NOMO-1 treated with dmso at 0.1 percent for 144 hours (cell line): Measurements from ENCODE around the gene MAP3K15.

Source experiments
- DNase-seq: peaks from one replicate; lab custom pipeline; 2025; ENCODE audit not compliant: unreplicated experiment; lab: John Stamatoyannopoulos, UW

Gene MAP3K15

DNA sequence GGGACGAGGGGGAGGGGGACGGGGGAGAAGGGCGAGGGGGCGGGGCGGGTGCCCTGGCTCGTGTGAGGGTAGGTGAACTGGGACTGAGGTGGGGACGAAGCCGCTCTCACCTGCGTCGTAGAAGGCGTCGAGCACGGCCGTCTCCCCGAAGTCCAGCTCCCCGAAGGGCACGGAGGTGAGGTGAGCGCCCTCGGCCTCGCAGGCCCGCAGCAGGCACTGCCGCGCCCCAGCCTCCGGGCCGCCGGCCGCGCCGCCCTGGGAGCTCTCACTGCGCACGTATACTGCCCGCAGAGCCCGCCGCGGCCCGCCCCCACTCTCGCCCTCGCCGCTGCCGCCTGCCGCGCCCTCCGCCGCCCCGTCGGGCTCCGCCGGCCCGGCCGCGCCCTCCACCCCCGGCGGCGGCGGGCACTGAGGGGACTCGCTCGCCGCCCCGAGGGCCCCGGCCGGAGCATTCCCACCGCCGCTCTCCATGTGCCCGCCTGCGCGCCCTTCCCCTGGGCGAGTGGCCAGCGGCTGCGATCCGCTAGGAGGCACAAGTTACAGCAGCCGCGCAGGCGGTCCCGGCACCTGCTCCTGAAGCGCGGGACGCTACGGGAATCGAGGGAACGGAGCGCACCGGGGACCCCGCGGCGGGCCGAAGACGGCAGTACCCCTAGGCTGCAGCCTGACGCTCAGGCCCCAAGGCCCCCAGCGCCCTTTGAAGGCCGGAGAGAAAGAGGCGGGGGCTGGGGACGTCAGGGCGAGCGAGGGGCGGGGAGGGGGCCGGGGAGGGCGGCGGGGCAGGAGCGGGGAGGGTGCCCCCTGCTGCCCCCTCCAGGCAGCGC is at the start of gene MAP3K15:
TSS of gene MAP3K15 (minus strand) at position 718 of the 824 bp plus-strand sequence. CDS start at position 471, 247 bp downstream.
- no peak for DNase-seq

DNA sequence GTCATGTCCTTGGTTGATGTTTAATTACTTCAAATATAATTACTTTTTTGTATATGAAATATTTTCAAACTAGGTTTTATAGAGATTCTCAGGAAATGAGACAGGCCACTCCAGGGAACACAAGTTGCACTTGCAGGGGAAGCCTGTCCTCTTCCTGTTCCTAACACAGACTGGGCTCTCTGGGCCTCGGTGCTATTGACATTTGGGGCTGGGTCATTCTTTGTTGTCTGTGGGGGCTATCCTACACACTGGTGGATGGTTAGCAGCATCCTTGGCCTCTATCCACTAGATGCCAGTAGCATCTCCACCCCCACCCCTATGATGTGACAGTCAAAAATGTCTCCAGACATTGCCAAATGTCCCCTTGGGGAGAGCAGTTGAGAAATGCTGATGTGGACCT is 49.3 kb upstream of the MAP3K15 start:
- no peak for DNase-seq

GRCh38 chrX:19563746-19564145 is 48.4 kb upstream of the MAP3K15 start:
- peak; percentile 30 for DNase-seq

DNA sequence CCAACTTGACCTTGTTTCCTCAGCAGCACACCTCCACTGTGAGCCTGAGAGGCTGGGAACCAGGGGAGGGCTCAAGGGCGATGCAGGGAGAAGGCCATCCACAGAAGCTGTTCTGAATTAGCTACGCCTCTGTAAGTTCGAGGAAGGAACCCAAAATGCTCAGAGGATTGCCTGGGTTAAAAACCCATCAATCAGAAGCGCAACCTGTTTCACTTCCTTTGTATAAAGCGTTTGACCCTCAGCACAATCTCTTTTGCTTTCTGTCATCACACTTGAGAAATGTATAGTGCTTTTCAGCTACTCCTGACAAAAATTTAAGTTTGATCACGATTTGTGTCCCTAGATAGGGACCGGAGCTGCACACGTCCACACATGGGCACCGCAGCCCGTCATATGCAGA is 48.0 kb upstream of the MAP3K15 start:
- peak; percentile 21 for DNase-seq

DNA sequence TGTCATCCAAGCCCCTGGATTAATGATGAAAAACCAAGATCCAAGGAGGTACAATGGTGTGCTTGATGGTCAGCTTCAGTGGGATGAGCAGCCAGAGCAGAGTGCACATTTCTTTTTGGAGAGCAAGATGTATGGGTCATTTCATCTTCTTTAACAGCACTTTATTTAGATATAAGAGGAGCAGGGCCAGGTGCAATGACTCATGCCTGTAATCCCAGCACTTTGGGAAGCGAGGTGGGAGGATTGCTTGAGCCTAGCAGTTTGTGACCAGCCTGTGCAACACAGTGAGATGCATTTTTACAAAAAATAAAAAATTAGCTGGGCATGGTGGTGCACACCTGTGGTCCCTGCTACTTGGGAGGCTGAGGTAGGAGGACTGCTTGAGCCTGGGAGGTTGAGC is 45.3 kb upstream of the MAP3K15 start:
- DNase-seq, result no peak

DNA sequence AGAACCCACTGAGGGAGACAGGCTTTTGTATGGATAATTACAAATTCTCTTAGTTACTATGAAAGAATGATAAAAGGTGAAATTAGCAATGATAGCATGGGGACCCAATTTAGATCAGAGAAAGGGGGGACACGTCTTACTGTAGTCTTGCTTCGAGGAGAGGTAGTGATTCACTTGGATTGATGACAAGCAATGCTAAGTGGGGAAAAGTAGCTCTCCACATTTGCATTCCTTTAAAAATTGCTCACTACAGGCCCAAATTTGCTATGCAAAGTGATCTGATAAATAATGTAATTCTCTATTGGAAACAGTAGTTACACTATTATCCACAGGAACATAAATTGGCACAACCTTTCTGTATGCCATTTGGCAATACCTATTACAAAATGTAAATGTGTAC is 42.5 kb upstream of the MAP3K15 start:
- no peak for DNase-seq

GRCh38 chrX:19556202-19556601 is 40.9 kb upstream of the MAP3K15 start:
- DNase-seq, result no peak

GRCh38 chrX:19555683-19556082 is 40.4 kb upstream of the MAP3K15 start:
- DNase-seq, result no peak

DNA sequence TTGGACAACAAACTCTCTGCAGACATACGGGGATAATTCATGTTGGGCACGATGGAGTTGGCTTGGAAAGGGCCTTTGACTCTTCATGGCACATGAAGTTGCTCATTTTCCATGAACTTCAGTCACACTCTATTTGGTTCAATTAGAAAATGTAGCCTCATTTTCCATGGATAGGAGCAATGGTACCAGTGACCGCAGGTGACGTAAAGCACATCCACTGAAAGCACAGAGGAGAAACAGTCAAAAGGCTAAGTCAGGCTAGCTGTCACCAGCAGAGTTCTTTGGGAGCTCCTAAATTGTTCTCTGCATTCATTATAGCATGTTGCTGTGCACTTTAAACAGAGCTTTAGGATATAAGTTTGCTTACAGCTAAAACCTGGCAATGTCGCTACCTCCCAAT is 39.9 kb upstream of the MAP3K15 start:
- DNase-seq, result no peak

DNA sequence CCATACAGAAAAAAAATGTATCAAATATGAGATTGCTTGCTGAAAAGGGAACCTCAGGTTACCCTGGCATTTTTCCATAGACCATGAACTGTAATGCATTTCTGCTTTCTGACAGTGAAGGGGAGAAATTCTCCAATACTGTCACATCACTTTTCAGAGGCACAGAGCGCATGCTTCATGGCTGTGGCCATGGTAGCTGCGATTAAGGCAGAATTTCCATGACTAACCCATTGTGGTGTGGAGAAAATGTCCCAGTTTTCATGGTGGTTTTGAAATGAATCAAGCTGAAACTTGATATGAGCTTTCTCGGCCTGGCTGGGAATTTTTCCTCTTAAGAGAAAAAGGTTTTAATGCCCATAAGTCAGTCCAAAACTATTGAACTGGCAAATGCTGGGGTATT is 39.5 kb upstream of the MAP3K15 start:
- DNase-seq, result no peak

GRCh38 chrX:19552793-19553192 is 37.5 kb upstream of the MAP3K15 start:
- no peak for DNase-seq

DNA sequence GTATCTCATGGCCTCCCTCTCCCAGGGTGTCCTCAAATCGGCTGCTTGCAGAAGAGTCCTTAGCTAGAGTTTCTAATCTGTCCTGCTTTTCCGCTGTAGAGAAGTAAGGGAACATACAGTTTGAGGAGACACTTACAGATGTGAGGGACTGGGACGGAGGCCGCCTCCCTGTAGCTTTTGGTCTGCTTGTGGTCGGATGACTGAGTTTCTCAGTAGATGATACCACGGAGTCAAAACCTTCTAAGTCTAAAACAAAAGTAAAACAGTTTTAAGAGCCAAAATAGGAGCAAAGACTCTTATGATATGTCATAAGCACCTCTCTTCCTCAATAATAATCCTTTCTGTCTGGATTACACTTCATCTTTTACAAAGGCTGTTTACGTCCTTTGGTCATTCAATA is 34.5 kb upstream of the MAP3K15 start:
- DNase-seq, result no peak

DNA sequence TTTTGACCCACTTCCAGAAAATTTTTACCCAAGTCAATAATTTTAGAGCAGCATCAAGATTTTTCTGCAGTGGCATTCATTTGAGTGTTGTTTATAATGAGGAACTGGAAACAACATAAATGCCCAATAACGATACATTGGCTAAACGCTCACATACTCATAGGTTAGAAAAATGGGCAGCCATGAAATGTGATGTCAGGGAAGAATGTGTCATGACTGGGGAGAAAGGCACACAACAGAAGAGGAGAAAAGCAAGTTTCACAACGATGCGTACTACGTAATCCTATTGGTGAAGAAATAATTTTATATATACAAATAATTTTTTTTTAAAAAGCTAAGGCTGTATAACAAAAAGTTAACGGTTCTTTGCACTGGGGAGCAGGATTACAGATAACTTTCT is 33.6 kb upstream of the MAP3K15 start:
- DNase-seq, result no peak

GRCh38 chrX:19548279-19548678 is 33.0 kb upstream of the MAP3K15 start:
- no peak for DNase-seq

GRCh38 chrX:19545651-19546050 is 30.3 kb upstream of the MAP3K15 start:
- DNase-seq, result no peak

DNA sequence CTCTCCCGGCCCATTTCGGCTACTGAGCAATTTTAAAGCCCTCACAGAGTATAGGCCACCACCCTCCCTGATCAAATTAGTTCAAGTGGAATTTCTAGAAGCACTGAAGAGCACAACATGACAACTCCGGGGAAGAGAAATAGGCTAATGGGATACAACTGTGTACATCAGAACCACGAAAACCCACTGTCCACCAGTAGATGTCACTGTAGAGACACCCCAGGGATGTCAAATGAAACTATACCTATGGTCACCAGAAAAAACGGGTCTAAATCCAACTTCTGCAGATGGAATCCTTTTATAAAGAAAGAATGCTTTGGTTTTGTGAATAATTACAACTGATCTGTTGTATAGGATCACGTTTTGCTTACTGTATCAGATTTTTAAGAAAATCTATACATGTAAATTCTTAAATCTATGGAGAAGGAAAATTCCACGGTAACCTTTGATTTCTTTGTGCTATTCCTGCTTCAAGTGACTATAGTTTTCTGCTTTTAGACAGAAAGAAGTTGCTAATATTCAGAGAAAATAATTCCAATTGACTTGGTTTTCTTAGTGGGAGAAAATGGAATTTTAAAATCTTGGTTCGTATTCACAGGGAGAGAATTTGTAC is 29.5 kb upstream of the MAP3K15 start:
- no peak for DNase-seq

DNA sequence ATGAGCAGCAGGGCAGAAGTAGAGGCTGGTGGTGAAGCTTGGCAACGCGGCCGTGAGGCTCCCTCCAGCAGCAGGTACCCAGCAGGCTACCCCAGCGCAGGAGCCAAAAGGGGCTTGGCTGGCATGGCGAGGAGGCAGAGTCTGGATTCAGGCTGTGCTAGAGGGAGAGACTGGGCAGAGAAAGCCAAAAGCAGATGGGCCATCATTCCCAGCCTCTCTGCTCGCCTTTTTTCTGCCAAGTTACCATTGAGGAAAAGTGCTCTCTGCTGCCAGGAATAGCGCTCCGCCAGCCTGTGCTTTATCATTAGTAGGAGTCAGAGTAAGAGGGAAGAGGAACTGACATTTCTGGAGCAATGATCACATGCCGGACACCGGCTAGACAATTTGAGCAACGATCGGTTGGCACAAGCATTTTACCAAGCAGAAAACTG is 28.7 kb upstream of the MAP3K15 start:
- DNase-seq, result no peak

GRCh38 chrX:19543020-19543715 is 27.9 kb upstream of the MAP3K15 start:
- no peak for DNase-seq

DNA sequence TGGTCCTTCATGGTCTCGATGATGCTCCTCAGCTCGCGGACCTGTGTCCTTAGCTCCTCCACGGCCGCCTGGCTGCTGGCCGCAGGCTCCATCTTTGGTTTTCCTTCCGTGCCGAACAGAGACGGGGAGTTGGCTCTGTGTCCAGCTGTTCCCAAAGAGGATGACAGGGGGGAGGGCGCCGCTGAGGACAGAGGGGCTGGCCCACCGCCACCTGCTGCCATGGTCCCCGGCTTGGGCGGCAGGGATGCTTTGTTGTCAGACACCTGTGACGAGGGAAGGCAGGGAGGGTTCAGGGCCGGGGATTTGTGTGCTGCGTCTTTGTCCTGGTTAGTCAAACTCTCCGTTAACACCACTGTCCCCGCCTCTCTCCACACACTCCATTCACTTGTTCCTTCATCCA is 26.6 kb upstream of the MAP3K15 start:
- no peak for DNase-seq

- DNase-seq, result no peak
Observed at GRCh38 chrX:19541196-19541595, 25.9 kb upstream of the MAP3K15 start.

GRCh38 chrX:19540076-19540475 is 24.8 kb upstream of the MAP3K15 start:
- DNase-seq, result no peak

- no peak for DNase-seq
Observed at GRCh38 chrX:19539665-19540064, 24.4 kb upstream of the MAP3K15 start.
